Right lobe of liver (tissue), 6 donors: ENCODE results near the gene GRIN2A. TPM values are rescaled to one million over a fixed set of nuclear protein-coding genes. Genes with fewer than 3 reads are reported as not detected.

Experiments used
- ATAC-seq, 4 donors: fragments of 200-7000 bp; cut with Tn5 transposase; one replicate each; pipeline ENCODE4 v1.9.1; 2020; ENCODE audit warnings: mild to moderate bottlenecking in 4 of 4, moderate library complexity in 4 of 4
- DNase-seq, 3 donors: peaks; one replicate each; pipeline ENCODE4 v3.0.0-alpha.2; 2020
- H3K27ac ChIP-seq, 3 donors: fragments of 200-600 bp; one replicate each; pipeline ENCODE4 v1.8.0; 2022
- H3K27me3 ChIP-seq, 2 donors: fragments of 200-600 bp; one replicate each; pipeline ENCODE4 v1.8.0; 2022
- H3K36me3 ChIP-seq, 4 donors: fragments of 200-600 bp; sonication (generic) in 1 of 4; one replicate each; pipeline versions ENCODE4 v1.5.1 to v1.8.0; 2017 to 2022; ENCODE audit warnings: control low read depth in 1 of 4
- H3K4me1 ChIP-seq, 4 donors: fragments of 200-600 bp; sonication (generic) in 1 of 4; one replicate each; pipeline versions ENCODE4 v1.5.1 to v1.8.0; 2017 to 2022; ENCODE audit warnings: control low read depth in 1 of 4
- H3K4me3 ChIP-seq, 3 donors: fragments of 200-600 bp; one replicate each; pipeline ENCODE4 v1.8.0; 2022
- H3K9me3 ChIP-seq, 4 donors: fragments of 200-600 bp; sonication (generic) in 1 of 4; one replicate each; pipeline versions ENCODE4 v1.5.1 to v1.8.0; 2017 to 2022; ENCODE audit warnings: control low read depth in 1 of 4
- POLR2A ChIP-seq: fragments of 450-650 bp; IDR thresholded peaks from one replicate; pipeline ENCODE4 v1.6.1; 2017; ENCODE audit warnings: antibody characterized with exemption, mild to moderate bottlenecking
- WGBS: methylation state at CpG from one replicate; pipeline ENCODE4 v1.1.6; 2018; ENCODE audit warnings: low coverage, low lambda C conversion rate; ENCODE audit not compliant: insufficient coverage; ENCODE audit errors: missing lambda C conversion rate; 5-methylcytosine and 5-hydroxymethylcytosine counted together
- intact Hi-C, 2 donors: fragments of 100-400 bp; cut with DNase I; formaldehyde crosslinking; loops; one replicate each; pipeline versions ENCODE4 v1.11.2 to v1.14.1; 2022
- total RNA-seq, 6 experiments: library from RNA; depleted of rRNA in 2 of 6; stranded (reverse); fragments of >200 nt in 2 of 6; fragmentation: NEBNext Ultra II Directional in 3 of 6; extraction: Animal tissue kit (Norgen Biotek cat#: 25700) in 3 of 6; gene quantifications; one replicate each; pipeline versions ENCODE4 v1.1.0 to v1.2.4, GENCODE V29; 2016 to 2023
- TF ChIP-seq, protein P1 (sequence below), 4 donors: fragments of 200-600 bp in 3 of 4; fragments of 450-650 bp in 1 of 4; IDR thresholded peaks; one replicate each; pipeline versions ENCODE4 v1.5.1 to v1.8.0; 2016 to 2022; ENCODE audit warnings: antibody characterized with exemption in 4 of 4, mild to moderate bottlenecking in 2 of 4
- donor health status: DM: no; HTN: yes; CAD: no.
- donor health status: DM: no; HTN: no; CAD: no.
- donor health status: DM: no; HTN: no; CAD: no.
- donor health status: DM: no; HTN: yes; CAD: no.
- donor health status: DM: no; HTN: yes; CAD: no.

Gene GRIN2A
- total RNA-seq, 6 experiments from 2014 or later = not detected

DNA sequence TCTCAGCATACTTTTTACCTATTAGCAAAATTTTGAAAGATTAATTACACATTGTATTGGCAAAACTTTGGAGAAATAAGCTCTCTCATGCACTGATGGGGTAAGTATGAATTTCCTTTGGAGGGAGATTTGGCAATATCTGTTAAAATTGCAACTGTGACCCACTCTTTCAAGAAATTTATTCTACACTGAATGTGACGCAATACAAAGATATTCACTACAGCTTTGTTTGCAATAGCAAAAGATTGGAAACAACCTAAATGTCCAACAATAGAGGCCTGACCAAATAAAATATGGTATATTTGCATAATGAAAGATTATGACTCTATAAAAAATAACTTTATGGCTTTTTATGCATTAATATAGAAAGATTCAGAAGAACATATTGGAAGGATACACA lies 363.5 kb downstream of the GRIN2A start:
- no peaks in the 10 kb centered on the region for H3K4me1 ChIP-seq
- 83% methylated on average over 1 of the region's 1 CpG for WGBS
- ATAC-seq = no peak
- no peak overlapping the region for H3K27ac ChIP-seq
- DNase-seq = no peak
- no peak overlapping the region for H3K4me3 ChIP-seq
- H3K27me3 ChIP-seq = no peaks in the 10 kb centered on the region
- no peaks in the 10 kb centered on the region for H3K9me3 ChIP-seq
- intact Hi-C loops = no loop called here
- H3K36me3 ChIP-seq = no peaks in the 10 kb centered on the region
- TF ChIP-seq, protein P1, sequence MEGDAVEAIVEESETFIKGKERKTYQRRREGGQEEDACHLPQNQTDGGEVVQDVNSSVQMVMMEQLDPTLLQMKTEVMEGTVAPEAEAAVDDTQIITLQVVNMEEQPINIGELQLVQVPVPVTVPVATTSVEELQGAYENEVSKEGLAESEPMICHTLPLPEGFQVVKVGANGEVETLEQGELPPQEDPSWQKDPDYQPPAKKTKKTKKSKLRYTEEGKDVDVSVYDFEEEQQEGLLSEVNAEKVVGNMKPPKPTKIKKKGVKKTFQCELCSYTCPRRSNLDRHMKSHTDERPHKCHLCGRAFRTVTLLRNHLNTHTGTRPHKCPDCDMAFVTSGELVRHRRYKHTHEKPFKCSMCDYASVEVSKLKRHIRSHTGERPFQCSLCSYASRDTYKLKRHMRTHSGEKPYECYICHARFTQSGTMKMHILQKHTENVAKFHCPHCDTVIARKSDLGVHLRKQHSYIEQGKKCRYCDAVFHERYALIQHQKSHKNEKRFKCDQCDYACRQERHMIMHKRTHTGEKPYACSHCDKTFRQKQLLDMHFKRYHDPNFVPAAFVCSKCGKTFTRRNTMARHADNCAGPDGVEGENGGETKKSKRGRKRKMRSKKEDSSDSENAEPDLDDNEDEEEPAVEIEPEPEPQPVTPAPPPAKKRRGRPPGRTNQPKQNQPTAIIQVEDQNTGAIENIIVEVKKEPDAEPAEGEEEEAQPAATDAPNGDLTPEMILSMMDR (IDR thresholded peaks at IDR 0.05) = no peak
- no peak for TF ChIP-seq POLR2A

DNA sequence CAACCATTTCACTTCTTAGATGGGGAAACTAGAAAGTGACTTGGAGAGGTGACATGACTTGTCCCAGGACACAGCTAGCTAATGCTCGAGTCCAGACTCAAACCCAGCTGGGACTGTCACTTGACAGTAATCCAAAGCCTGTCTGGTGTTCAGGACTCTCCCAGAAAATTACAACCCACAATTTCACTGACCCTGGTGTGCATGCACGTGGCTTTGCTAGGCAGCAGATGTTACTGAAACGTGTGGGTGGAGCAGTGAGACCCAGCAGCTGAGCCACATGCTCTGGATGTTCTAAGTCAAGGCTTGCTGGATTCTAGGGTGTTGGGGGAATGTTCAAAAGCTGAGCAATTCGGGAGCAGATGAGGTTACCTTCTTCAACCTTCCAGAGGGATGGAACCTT lies 364.6 kb downstream of the GRIN2A start:
- Histone ChIP-seq H3K27ac (no peak overlapping the region), H3K4me1 (no peaks in the 10 kb centered on the region), H3K36me3 (no peaks in the 10 kb centered on the region), H3K9me3 (no peaks in the 10 kb centered on the region), H3K4me3 (no peak overlapping the region), H3K27me3 (no peaks in the 10 kb centered on the region)
- no peak for TF ChIP-seq POLR2A
- TF ChIP-seq, protein P1 (IDR thresholded peaks at IDR 0.05) = no peak
- DNase-seq (no peak), ATAC-seq (no peak)
- 38% methylated on average over 4 of the region's 4 CpGs for WGBS
- intact Hi-C loops = no loop called here

DNA sequence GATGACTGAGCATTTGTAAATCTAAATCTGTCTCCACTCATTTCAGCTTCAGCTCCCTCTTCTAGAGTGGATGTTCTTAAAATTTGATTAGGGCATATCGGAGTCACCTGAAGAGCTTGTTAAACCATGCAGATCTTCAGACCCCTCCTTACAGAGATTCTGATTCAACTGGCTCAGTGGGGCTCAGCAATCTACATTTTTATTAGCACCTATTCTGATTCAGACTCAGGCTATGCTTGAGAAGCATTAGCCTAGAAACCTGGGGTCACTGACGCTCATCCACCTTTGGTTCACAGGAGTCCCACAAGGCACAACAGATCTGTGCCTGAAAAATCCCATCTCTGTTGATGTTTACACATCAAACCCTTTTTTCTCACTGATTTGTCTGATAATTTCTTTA lies 365.6 kb downstream of the GRIN2A start:
- no peak for DNase-seq
- Histone ChIP-seq H3K27ac (no peak overlapping the region), H3K27me3 (no peaks in the 10 kb centered on the region), H3K4me3 (no peak overlapping the region), H3K36me3 (no peaks in the 10 kb centered on the region), H3K9me3 (no peaks in the 10 kb centered on the region), H3K4me1 (no peaks in the 10 kb centered on the region)
- 52% methylated on average over 2 of the region's 2 CpGs for WGBS
- no peak for TF ChIP-seq POLR2A
- TF ChIP-seq, protein P1 (IDR thresholded peaks at IDR 0.05) = no peak
- ATAC-seq = no peak
- intact Hi-C loops = no loop called here

DNA sequence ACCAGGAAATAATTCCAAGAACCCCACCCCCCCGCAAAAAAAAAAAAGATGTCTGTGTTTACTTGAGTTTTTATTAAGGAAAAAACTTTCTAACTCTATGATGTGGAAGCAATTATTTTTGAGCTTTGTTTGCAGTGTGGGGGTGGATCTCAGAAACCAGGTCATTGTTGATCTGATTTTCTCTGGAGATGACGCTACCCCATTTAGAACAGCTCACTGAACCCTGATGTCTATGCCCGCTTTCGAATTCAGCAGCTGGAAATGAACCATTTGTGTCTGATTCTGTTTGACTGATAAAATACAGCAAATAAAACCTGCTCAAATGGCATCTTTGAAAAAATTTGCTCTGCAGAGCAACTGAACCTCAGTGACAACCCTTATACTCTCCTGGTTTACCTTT lies 368.6 kb downstream of the GRIN2A start:
- Histone ChIP-seq H3K27ac (no peak overlapping the region), H3K4me3 (no peak overlapping the region), H3K4me1 (no peaks in the 10 kb centered on the region), H3K27me3 (no peaks in the 10 kb centered on the region), H3K9me3 (no peaks in the 10 kb centered on the region), H3K36me3 (no peaks in the 10 kb centered on the region)
- 85% methylated on average over 4 of the region's 4 CpGs for WGBS
- DNase-seq = no peak
- intact Hi-C loops = no loop called here
- ATAC-seq = no peak
- TF ChIP-seq POLR2A = no peak
- TF ChIP-seq, protein P1 (IDR thresholded peaks at IDR 0.05) = no peak

DNA sequence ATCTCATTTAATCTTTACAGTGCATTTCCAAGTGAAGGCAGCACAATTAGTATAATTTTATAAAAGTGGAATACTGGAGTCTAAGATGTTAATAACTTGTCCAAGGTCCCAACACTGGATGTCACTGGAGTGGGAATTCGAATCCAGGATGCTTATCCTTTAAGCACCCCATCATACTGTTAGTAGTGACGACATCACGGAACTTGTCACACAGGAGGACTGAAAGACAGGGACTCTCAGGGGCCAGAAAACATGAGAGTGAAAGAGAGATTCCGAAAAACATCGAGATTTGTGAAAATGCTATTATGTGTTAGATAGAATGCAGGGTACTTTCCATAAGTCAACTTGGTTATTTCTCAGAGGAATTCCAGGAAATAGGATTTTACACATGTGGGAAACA lies 374.0 kb downstream of the GRIN2A start:
- intact Hi-C loops = no loop called here
- no peak for TF ChIP-seq POLR2A
- TF ChIP-seq, protein P1 (IDR thresholded peaks at IDR 0.05) = no peak

More for the DNA sequence above, 374.0 kb downstream of the GRIN2A start:
- DNase-seq (no peak), ATAC-seq (no peak)
- H3K27ac ChIP-seq = no peak overlapping the region
- H3K4me1 ChIP-seq = no peaks in the 10 kb centered on the region
- no peak overlapping the region for H3K4me3 ChIP-seq
- H3K27me3 ChIP-seq = no peaks in the 10 kb centered on the region
- H3K9me3 ChIP-seq = no peaks in the 10 kb centered on the region
- 57% methylated on average over 4 of the region's 5 CpGs for WGBS
- H3K36me3 ChIP-seq = no peaks in the 10 kb centered on the region
